ENCODE results near the gene SYMPK. TPM values are rescaled to one million over a fixed set of nuclear protein-coding genes. Genes with fewer than 3 reads are reported as not detected.

Gene SYMPK
- total RNA-seq, 4 donors from 2014 or later, result 25.5 to 35.6 (median 30.8) TPM

DNA sequence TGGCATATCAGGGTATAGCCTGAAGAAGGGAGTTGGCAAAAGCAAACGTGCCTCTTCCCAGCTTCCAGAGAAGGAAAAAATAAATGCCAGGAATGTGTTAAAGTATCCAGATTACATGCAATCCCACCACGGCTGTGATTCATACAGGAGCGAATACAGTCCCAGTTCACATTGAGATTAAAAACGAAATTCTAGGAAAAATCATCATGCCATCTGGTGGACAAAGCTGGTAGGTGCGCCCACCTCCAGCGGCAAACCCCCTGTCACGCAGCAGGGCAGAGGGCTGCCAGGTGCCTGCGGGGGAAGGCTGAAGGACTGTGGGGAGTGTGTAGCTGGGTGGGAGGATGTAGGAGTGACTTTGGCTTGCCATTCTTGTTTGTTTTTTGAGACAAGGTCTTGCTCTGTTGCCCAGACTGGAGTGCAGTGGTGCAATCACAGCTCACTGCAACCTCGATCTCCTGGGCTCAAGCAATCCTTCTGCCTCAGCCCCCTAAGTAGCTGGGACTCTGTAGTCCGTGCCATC, 63.9 kb downstream of the SYMPK start:
- peak; percentile 82 for ATAC-seq
- Histone ChIP-seq H3K4me3 (no peak overlapping the region), H3K36me3 (no peaks in the 10 kb centered on the region), H3K4me1 (peaks cover 0 to 13% (median 3%) of the 10 kb centered on the region in 3 donors), H3K9me3 (no peaks in the 10 kb centered on the region), H3K27me3 (no peaks in the 10 kb centered on the region), H3K27ac (peak overlapping the region in 1 of 4 donors; percentile 1)
- whole genome bisulfite sequencing, 2 donors (ENCODE audit: low coverage in 1 of 2), result 7 to 13% methylated on average over 9 to 10 of the region's 10 CpGs
- no peak for TF ChIP-seq EP300 (IDR thresholded peaks at IDR 0.05)
- TF ChIP-seq POLR2AphosphoS5 (IDR thresholded peaks at IDR 0.05), result peak; percentile 38
- TF ChIP-seq, protein P1, sequence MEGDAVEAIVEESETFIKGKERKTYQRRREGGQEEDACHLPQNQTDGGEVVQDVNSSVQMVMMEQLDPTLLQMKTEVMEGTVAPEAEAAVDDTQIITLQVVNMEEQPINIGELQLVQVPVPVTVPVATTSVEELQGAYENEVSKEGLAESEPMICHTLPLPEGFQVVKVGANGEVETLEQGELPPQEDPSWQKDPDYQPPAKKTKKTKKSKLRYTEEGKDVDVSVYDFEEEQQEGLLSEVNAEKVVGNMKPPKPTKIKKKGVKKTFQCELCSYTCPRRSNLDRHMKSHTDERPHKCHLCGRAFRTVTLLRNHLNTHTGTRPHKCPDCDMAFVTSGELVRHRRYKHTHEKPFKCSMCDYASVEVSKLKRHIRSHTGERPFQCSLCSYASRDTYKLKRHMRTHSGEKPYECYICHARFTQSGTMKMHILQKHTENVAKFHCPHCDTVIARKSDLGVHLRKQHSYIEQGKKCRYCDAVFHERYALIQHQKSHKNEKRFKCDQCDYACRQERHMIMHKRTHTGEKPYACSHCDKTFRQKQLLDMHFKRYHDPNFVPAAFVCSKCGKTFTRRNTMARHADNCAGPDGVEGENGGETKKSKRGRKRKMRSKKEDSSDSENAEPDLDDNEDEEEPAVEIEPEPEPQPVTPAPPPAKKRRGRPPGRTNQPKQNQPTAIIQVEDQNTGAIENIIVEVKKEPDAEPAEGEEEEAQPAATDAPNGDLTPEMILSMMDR (IDR thresholded peaks at IDR 0.05), result peak in 3 of 4 experiments; percentile 89 to 93 (median 91)
- no peak for TF ChIP-seq POLR2A (IDR thresholded peaks at IDR 0.05)

DNA sequence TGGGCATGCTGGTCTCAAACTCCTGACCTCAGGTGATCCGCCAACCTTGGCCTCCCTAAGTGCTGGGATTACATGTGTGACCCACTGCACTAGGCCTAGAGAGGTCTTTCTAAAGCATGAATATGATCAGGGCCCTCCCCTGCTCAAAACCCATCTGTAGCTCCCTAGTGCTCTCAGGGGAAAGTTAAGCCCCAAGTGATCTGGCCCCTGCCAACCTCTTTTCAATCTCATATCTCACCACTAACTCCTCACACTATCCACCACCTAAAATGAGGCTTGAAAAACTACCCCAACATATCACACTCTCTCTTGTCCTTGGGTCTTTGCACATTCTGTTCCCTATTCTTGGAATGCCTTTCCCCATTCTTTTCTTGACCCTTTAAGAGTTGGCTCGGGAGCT, 68.3 kb downstream of the SYMPK start:
- no peaks in the 10 kb centered on the region for H3K27me3 ChIP-seq
- H3K9me3 ChIP-seq, result no peaks in the 10 kb centered on the region
- 82% methylated on average over 2 of the region's 2 CpGs; no CpG with 5 or more reads in 1 of the 2 donors for WGBS, 2 donors (ENCODE audit: low coverage in 1 of 2)
- H3K36me3 ChIP-seq, result peaks cover 0 to 15% of the 10 kb centered on the region in 2 donors
- H3K4me3 ChIP-seq, result no peak overlapping the region
- no peak for ATAC-seq
- peaks cover 3 to 38% (median 20%) of the 10 kb centered on the region in 3 donors for H3K4me1 ChIP-seq
- no peak for TF ChIP-seq POLR2A (IDR thresholded peaks at IDR 0.05)
- TF ChIP-seq, protein P1 (IDR thresholded peaks at IDR 0.05), result no peak
- no peak overlapping the region for H3K27ac ChIP-seq

DNA sequence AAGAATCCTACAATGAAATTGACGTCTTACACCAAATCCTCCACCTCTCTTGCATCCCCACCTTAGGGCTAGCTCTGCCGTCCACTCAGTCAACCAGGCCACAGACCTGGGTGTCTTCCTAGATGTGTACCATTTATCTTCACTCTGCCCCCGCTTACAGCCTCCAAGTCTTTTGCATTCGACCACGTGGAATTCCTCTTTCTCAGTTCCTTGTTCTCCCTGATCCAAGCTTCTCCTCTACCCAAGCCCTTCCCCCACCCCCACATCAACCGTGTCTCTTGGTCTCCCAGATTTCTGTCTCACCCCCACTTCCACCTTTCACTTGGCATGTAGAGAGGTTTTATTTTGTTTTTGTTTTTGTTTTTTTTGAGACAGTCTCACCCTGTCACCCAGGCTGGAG, 69.1 kb downstream of the SYMPK start:
- peaks cover 0 to 22% of the 10 kb centered on the region in 2 donors for H3K36me3 ChIP-seq

DNA sequence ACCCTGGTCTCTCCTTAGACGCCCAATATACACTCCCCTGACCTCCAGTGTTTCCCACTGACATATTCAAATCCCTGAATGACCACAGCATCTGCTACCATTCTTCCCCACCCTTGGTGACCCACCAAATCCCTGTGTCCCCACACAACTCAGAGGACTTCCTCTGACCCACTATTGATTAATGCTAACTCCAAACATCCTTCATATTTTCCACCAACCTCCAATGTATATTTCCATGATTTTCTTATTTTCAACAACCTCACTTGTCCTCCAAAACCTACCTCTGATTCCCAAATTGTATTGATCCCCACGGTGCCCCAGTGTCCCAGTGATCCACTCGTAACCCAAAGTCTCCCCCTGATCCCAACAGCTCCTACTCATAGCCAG, 69.8 kb downstream of the SYMPK start:
- H3K27ac ChIP-seq, result peak overlapping the region in 3 of 4 donors; percentile 32 to 90 (median 67)
- peaks cover 0 to 30% of the 10 kb centered on the region in 2 donors for H3K36me3 ChIP-seq
- ATAC-seq, result no peak
- H3K4me3 ChIP-seq, result peak overlapping the region in 1 of 2 donors; percentile 88
- TF ChIP-seq, protein P1 (IDR thresholded peaks at IDR 0.05), result no peak
- TF ChIP-seq EP300 (IDR thresholded peaks at IDR 0.05), result no peak
- TF ChIP-seq POLR2A (IDR thresholded peaks at IDR 0.05), result no peak
- no peak for TF ChIP-seq POLR2AphosphoS5 (IDR thresholded peaks at IDR 0.05)
- 33 to 45% methylated on average over 3 of the region's 3 CpGs for WGBS, 2 donors (ENCODE audit: low coverage in 1 of 2)
- peaks cover 3 to 27% (median 17%) of the 10 kb centered on the region in 3 donors for H3K4me1 ChIP-seq
- H3K9me3 ChIP-seq, result no peaks in the 10 kb centered on the region
- H3K27me3 ChIP-seq, result no peaks in the 10 kb centered on the region

More for the DNA sequence above, 69.1 kb downstream of the SYMPK start:
- H3K4me3 ChIP-seq, result no peak overlapping the region
- no peaks in the 10 kb centered on the region for H3K9me3 ChIP-seq
- 43 to 54% methylated on average over 4 to 6 of the region's 6 CpGs for WGBS, 2 donors (ENCODE audit: low coverage in 1 of 2)
- TF ChIP-seq POLR2A (IDR thresholded peaks at IDR 0.05), result no peak
- no peak for TF ChIP-seq EP300 (IDR thresholded peaks at IDR 0.05)
- no peak for TF ChIP-seq POLR2AphosphoS5 (IDR thresholded peaks at IDR 0.05)
- TF ChIP-seq, protein P1 (IDR thresholded peaks at IDR 0.05), result no peak
- no peak overlapping the region for H3K27ac ChIP-seq
- ATAC-seq, result no peak
- H3K27me3 ChIP-seq, result no peaks in the 10 kb centered on the region
- H3K4me1 ChIP-seq, result peaks cover 3 to 31% (median 17%) of the 10 kb centered on the region in 3 donors

Measured in gastroesophageal sphincter (tissue), 4 donors.